ENCODE data around the gene TP53BP1.

The TP53BP1 gene

GRCh38 chr15:43487271-43487895 lies 5.6 kb downstream of the TP53BP1 start:
- TF ChIP-seq GATA1 (IDR thresholded peaks at IDR 0.05; ENCODE audit: low read depth, low read length) (no peak), POLR2A (IDR thresholded peaks at IDR 0.05; ENCODE audit: low read length) (no peak)
- DNase-seq = no peak

GRCh38 chr15:43484455-43484854 lies 8.5 kb downstream of the TP53BP1 start:
- TF ChIP-seq GATA1 (IDR thresholded peaks at IDR 0.05; ENCODE audit: low read depth, low read length) = no peak
- TF ChIP-seq POLR2A (IDR thresholded peaks at IDR 0.05; ENCODE audit: low read length) = no peak
- DNase-seq = peak in 1 of 2 experiments; percentile 34

GRCh38 chr15:43483297-43484128 lies 9.4 kb downstream of the TP53BP1 start:
- DNase-seq = peak; percentile 32 to 61
- TF ChIP-seq GATA1 (IDR thresholded peaks at IDR 0.05; ENCODE audit: low read depth, low read length) (no peak), POLR2A (IDR thresholded peaks at IDR 0.05; ENCODE audit: low read length) (no peak)

GRCh38 chr15:43473885-43474284 lies 19.1 kb downstream of the TP53BP1 start:
- no peak for DNase-seq
- TF ChIP-seq GATA1 (IDR thresholded peaks at IDR 0.05; ENCODE audit: low read depth, low read length) (no peak), POLR2A (IDR thresholded peaks at IDR 0.05; ENCODE audit: low read length) (no peak)

- no peak for DNase-seq
- TF ChIP-seq POLR2A (IDR thresholded peaks at IDR 0.05; ENCODE audit: low read length) = no peak
- TF ChIP-seq GATA1 (IDR thresholded peaks at IDR 0.05; ENCODE audit: low read depth, low read length) = no peak
Observed at GRCh38 chr15:43471975-43472374, 21.0 kb downstream of the TP53BP1 start.

GRCh38 chr15:43469867-43470266 lies 23.1 kb downstream of the TP53BP1 start:
- peak; percentile 9 to 24 for DNase-seq
- TF ChIP-seq GATA1 (IDR thresholded peaks at IDR 0.05; ENCODE audit: low read depth, low read length) = no peak
- TF ChIP-seq POLR2A (IDR thresholded peaks at IDR 0.05; ENCODE audit: low read length) = no peak

- TF ChIP-seq GATA1 (IDR thresholded peaks at IDR 0.05; ENCODE audit: low read depth, low read length) (no peak), POLR2A (IDR thresholded peaks at IDR 0.05; ENCODE audit: low read length) (no peak)
- DNase-seq = peak in 1 of 2 experiments; percentile 47
Observed at GRCh38 chr15:43465100-43465499, 27.9 kb downstream of the TP53BP1 start.

GRCh38 chr15:43463998-43464397 lies 29.0 kb downstream of the TP53BP1 start:
- no peak for DNase-seq
- TF ChIP-seq GATA1 (IDR thresholded peaks at IDR 0.05; ENCODE audit: low read depth, low read length) (no peak), POLR2A (IDR thresholded peaks at IDR 0.05; ENCODE audit: low read length) (no peak)

GRCh38 chr15:43463507-43463906 lies 29.4 kb downstream of the TP53BP1 start:
- no peak for DNase-seq
- no peak for TF ChIP-seq POLR2A (IDR thresholded peaks at IDR 0.05; ENCODE audit: low read length)
- TF ChIP-seq GATA1 (IDR thresholded peaks at IDR 0.05; ENCODE audit: low read depth, low read length) = no peak

- no peak for DNase-seq
- no peak for TF ChIP-seq GATA1 (IDR thresholded peaks at IDR 0.05; ENCODE audit: low read depth, low read length)
- no peak for TF ChIP-seq POLR2A (IDR thresholded peaks at IDR 0.05; ENCODE audit: low read length)
Observed at GRCh38 chr15:43449981-43450380, 43.0 kb downstream of the TP53BP1 start.

GRCh38 chr15:43446344-43446743 lies 46.6 kb downstream of the TP53BP1 start:
- TF ChIP-seq GATA1 (IDR thresholded peaks at IDR 0.05; ENCODE audit: low read depth, low read length) (no peak), POLR2A (IDR thresholded peaks at IDR 0.05; ENCODE audit: low read length) (no peak)
- no peak for DNase-seq

- TF ChIP-seq GATA1 (IDR thresholded peaks at IDR 0.05; ENCODE audit: low read depth, low read length) (no peak), POLR2A (IDR thresholded peaks at IDR 0.05; ENCODE audit: low read length) (no peak)
- DNase-seq = peak; percentile 55 to 71
Observed at GRCh38 chr15:43441316-43441715, 51.6 kb downstream of the TP53BP1 start.

GRCh38 chr15:43440721-43441281 lies 52.2 kb downstream of the TP53BP1 start:
- TF ChIP-seq GATA1 (IDR thresholded peaks at IDR 0.05; ENCODE audit: low read depth, low read length) (no peak), POLR2A (IDR thresholded peaks at IDR 0.05; ENCODE audit: low read length) (no peak)
- DNase-seq = peak; percentile 92 to 94

GRCh38 chr15:43439268-43439667 lies 53.7 kb downstream of the TP53BP1 start:
- no peak for TF ChIP-seq POLR2A (IDR thresholded peaks at IDR 0.05; ENCODE audit: low read length)
- no peak for TF ChIP-seq GATA1 (IDR thresholded peaks at IDR 0.05; ENCODE audit: low read depth, low read length)
- peak in 1 of 2 experiments; percentile 13 for DNase-seq

All from erythroblast (primary cell).